GM12892 (cell line): ENCODE measurements around the gene BCL11B.

Experiments used
- DNase-seq: peaks from one replicate; pipeline ENCODE4 v3.0.0; 2011; ENCODE audit not compliant: insufficient read length
- FAIRE-seq: peaks from 2 replicates; lab custom pipeline; 2011; peaks lifted over from hg19 to GRCh38; lab: Jason Lieb, UNC
- POLR2A ChIP-seq: IDR thresholded peaks from 2 replicates; pipeline ENCODE4 v1.6.1; 2011; ENCODE audit warnings: low read depth, low read length, control low read depth
- POLR2AphosphoS5 ChIP-seq: IDR thresholded peaks from 2 replicates; pipeline ENCODE4 v1.6.1; 2011; ENCODE audit warnings: low read depth, low read length, control low read depth
- TAF1 ChIP-seq: IDR thresholded peaks from 2 replicates; pipeline ENCODE4 v1.6.1; 2011; ENCODE audit warnings: low read depth, mild to moderate bottlenecking, control low read depth, low read length, borderline replicate concordance

Gene BCL11B

DNA sequence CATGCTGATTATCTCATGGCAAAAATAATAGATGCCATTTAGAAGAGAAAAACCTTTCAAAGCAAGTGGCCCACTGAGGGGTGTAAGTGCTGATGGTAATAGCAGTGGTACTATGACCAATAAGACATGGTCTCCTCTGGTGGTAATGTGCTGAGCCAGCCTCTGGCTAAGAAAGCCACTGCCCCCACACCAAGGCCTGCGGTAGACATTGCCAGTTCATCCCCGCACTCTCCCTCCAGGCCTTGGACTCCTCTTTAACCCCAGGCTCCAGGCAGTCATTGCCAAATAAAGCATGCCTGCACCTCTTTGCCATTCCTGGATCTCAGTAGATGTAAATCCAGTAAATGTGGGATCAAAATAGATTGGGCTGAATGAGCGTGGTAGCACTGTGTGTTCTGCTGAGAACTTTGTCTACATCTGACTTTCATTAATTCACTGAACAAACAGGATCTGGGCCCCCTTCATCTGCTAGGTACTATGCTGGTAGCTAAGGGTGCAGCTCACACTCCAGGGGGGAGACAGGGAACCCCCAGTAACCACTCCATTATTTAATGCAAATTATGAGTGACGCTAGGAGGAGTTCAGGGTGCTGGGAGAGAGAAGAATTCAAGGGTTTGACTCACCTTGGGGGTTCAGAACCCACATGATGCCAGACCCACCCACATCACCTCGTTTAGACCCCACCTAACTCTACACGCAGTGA lies 89.3 kb downstream of the BCL11B start:
- TF ChIP-seq POLR2A, result no peak
- TF ChIP-seq POLR2AphosphoS5, result no peak
- TF ChIP-seq TAF1, result no peak
- FAIRE-seq (no peak), DNase-seq (no peak)

DNA sequence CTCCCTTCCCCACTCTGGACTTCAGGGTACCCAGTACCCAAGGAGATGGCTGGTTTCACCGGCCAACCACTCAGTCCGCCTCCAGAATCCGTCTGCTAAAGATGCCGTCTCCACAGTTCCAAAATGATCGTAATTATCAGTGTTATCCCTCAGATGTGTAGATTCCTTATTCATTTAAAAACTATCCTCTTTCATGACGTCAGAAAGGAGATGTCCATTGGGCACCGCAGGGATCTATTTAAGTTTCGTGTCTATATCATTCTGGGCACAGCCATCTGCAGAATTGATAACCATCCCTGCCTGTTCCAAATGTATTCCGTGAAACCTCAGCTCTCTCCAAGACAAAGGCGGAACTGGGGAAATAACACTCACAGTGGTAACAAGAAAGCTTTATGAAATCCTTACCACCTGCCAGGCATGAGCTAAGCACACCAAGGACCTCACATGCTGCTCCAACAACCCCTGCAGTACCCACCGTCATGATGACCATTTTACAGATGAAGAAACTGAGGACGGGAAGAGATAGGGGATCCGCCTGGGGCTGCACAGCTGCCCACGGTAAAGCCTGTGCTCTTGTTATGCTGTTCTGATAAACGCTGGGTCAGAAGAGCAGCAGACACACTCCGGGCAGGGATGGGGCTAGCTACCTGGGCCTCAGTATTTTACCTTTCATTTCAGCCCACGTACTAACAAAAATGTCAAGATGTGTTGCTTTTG lies 90.0 kb downstream of the BCL11B start:
- TF ChIP-seq TAF1 (no peak), POLR2A (no peak), POLR2AphosphoS5 (no peak)
- FAIRE-seq (no peak), DNase-seq (no peak)

DNA sequence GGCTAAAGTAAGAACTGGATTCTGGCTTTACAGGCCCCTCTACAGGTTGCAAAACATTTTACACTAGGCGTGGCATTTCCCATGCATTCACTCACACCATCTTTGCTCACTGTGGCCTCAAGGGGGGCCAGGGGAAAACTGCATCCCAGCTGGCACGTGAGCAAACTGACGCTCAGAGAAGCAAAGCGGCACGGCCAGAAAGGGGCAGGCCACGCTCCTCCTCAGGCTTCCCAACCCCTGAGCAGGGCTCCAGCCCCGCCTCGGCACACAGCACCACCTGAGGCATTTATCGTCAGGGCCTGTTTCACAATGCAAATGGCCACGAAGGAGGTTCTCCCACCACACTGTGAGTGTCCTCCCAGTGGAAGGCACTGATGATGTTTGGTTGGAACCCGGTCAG lies 90.8 kb downstream of the BCL11B start:
- no peak for TF ChIP-seq POLR2AphosphoS5
- no peak for TF ChIP-seq POLR2A
- no peak for TF ChIP-seq TAF1
- FAIRE-seq (no peak), DNase-seq (no peak)

DNA sequence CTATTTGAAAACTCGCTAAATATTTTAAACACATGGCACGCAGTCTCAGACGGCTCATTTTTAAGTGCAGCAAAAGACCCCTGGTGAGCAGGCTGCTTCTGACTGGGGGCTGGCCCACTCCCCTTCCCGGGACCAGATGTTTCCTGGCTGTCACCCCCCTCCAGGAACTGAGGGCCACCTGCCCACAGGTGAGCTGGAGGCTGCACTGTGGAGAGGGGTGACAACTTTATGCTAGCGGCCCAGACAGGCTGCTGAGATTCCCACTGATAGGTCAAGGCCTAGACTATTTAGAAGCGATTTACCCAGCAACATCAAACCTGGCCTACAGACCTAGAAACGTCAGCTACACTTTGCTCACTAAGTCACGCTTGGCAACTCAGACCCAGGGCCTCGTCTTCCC lies 92.1 kb downstream of the BCL11B start:
- FAIRE-seq (no peak), DNase-seq (no peak)
- TF ChIP-seq POLR2AphosphoS5 (no peak), TAF1 (no peak), POLR2A (no peak)

DNA sequence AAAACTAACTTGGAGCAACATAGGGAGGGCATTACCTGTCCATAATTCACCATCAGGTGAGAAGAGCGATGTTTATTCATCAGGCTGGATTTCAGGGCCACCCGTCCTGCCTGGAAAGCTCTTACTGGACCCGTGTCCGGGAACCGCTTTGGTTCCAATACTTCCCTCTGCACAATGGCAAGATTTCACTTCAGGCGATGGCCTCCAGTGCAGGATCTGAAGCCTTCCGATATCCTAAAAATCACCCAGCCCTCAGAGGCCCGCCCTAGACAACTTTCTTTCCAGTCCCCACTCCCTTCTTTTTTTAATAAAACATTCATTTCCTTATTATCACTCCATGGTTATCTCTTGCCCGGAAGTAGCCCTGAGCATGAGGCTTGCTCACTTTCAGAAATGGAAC lies 92.5 kb downstream of the BCL11B start:
- no peak for FAIRE-seq
- no peak for TF ChIP-seq POLR2AphosphoS5
- no peak for DNase-seq

DNA sequence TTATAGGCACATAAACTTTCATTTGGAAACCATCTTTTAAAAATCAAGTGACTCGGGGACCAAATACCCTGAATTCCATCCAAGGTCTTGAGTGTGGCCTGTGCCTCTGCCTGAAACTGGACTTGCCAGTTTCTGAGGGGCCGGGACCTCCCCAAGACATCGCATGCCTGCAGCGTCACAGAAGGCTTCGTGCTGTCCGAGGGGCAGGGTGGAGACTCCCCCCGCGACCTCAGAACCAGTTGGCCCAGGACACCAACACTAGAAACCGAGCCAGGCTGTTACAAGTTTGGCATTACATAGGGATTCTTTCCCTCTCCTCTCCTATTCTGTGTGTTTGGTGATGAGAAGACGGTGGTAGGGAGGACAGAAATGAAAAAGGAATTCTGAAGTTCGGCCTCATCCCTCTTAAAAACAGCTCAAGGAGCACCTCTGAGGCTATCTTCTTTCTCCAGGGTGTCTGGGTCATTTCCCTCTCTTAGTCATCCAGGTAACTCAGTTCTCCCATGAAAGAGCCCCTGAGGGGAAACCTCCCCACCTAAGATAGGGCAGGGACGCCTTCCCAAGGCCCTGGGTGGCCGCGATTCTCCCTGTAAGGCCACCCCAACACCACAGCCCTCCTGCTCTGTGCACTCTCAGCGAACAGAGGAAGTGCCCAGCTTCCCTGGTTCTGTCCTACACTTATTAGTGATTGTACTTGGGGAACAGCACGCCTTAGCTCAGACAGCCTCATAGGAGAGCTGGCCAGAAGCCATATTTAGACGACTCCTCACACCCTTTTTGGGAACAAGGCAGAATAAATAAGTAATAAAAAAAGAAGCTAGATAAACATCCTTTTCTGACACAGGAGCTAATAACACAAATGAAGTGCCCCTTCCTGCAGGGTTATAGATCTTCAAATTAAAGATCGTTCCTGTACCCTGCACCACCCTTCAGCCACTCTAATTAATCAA lies 93.8 kb downstream of the BCL11B start:
- no peak for FAIRE-seq
- TF ChIP-seq TAF1, result no peak
- TF ChIP-seq POLR2A, result no peak
- no peak for TF ChIP-seq POLR2AphosphoS5
- DNase-seq, result no peak

DNA sequence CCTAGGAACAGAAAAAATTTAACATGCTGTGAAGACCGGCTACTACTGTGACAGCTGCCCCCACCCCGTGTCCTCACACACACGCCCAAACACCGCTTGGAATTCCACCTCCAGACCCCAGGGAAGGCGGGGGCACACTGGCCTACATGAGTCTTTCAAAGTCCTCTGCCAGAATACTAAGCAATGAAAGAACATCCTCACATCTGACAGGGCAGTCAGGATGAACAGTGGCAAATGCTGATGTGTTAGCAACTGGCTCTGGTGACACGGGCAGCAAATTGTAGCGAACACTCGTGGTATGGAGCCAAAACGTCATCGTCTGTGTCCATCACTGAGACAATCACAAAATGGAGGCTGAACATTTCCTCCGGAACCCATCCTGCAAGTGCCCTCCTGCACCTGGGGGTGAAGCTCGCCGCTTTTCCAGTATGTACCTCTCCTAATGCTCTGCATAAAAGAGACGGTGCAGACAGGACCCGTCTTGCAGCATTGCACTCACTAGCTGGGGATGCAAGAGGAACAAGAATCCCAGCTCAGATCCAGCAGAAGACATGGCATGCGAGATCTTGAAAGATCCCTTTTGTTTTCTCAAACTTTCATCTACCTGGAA lies 94.8 kb downstream of the BCL11B start:
- DNase-seq, result no peak
- FAIRE-seq, result no peak
- no peak for TF ChIP-seq POLR2A
- TF ChIP-seq TAF1, result no peak
- TF ChIP-seq POLR2AphosphoS5, result no peak

DNA sequence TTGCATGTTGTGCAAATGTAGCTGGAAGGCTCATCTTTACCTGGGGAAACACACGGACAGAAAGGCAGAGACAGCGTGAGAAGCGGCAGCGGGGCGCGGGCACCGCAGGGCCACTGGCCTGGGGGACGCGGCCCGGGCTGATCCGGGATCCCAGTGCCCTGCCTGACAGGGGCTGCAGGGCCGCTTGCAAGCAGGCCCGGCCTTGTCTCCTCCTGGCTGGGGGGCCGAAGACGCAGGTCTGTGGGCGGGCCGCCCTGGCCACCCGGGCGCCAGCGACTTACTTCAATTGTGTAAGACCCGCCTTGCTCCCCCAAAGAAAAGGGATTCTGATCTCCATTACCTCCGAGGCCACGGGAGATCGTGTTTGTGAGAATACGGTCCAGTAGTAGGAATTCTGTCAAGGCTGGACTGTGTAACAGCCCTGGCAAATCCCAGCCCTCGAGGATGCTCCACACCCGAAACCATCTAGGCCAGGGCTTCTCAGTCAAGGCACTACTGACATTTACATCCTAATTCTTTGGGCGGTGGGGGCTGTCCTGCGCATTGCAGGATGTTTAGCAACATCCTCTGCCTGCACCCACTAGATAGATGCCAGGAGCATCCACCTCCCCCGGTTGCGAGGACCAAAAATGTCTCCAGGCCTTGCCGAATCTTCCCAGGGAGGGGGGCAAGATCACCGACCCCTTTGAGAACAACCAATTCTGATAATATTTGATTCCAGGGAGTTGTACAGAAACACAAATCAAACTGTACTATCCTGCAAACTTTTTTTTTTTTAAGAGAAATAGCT lies 95.6 kb downstream of the BCL11B start:
- TF ChIP-seq TAF1, result no peak
- TF ChIP-seq POLR2AphosphoS5, result no peak
- no peak for TF ChIP-seq POLR2A
- FAIRE-seq (no peak), DNase-seq (no peak)

DNA sequence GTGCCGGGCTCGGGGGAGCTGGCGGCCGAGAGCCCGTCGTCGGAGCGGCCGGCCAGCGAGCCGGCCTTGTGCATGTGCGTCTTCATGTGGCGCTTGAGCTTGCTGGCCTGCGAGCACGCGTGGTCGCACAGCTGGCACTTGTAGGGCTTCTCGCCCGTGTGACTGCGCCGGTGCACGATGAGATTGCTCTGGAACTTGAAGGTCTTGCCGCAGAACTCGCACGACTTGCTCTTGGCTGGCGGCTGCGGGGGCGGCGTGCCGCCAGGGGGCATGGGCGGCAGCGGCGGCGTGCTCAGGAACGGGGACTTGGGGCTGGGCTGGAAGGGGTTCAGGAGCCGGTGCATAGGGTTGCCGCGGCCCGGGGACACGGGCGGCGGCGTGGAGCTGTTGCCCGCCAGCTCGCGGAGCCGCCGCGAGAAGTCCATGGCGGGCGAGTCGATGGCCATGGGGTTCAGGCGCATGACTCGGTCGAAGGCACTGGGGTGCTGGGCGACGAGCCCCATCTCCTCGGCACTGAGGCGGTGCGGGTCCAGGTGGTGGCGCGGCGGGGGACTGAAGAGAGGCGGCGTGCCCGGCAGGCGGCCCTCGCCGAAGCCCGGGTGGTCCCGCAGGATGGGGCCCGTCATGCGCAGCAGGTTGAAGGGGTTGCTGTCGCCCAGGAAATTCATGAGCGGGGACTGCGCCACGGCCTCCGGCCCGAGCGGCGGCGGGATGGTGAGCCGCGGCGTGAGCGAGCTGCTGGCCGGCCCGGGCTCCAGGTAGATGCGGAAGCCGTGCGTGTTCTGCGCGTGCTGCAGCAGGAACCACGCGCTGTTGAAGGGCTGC lies 96.5 kb downstream of the BCL11B start:
- FAIRE-seq (no peak), DNase-seq (no peak)
- TF ChIP-seq POLR2AphosphoS5 (no peak), POLR2A (no peak), TAF1 (no peak)

DNA sequence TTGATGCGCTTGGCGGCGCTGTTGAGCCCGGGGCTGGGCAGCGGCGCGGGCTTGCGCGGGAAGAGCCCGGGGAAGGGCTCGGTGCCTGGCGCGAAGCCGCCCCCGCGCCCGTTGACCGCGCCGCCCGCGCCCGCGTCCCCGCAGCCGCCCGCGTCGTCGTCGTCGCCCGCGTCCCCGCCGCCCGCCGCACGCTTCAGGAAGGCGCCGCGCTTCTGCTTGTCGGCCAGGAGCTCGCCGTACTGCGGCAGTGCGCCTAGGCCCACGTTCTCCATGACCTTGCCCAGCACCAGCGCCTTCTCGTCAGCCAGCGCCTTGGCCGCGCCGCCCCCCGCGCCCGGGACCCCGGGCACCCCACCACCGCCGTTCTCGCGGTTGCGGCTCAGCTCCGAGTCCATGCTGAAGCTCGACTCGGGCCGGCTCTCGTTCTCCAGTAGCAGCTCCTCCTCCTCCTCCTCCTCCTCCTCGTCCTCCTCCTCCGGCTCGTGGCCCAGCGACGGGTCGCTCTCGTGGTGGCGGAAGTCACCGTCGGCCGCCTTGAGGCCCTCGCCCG lies 97.2 kb downstream of the BCL11B start:
- FAIRE-seq (no peak), DNase-seq (no peak)
- no peak for TF ChIP-seq POLR2AphosphoS5
- no peak for TF ChIP-seq TAF1
- TF ChIP-seq POLR2A, result no peak
